Left ventricle myocardium superior (tissue), 1 donor: Measurements from ENCODE around the gene TP53BP1. TPM values are rescaled to one million over a fixed set of nuclear protein-coding genes. Genes with fewer than 3 reads are reported as not detected.

Experiments used
- ATAC-seq: fragments of 200-7000 bp; cut with Tn5 transposase; one replicate; pipeline ENCODE4 v1.9.1; 2020; ENCODE audit warnings: mild to moderate bottlenecking, moderate library complexity
- DNase-seq: peaks from one replicate; pipeline ENCODE4 v3.0.0-alpha.2; 2020
- intact Hi-C: fragments of 100-400 bp; cut with micrococcal nuclease; formaldehyde crosslinking; loops from one replicate; pipeline ENCODE4 v1.11.0; 2022
- total RNA-seq: library from RNA; stranded (reverse); fragmentation: NEBNext Ultra II Directional; extraction: Animal tissue kit (Norgen Biotek cat#: 25700); gene quantifications from one replicate; pipeline ENCODE4 v1.2.1, GENCODE V29; 2021
- donor health status: DM: no; HTN: yes; CAD: no; lungs with severe emphysema.

TP53BP1 gene
- total RNA-seq, 1 donor from 2014 or later = 25.3 TPM

DNA sequence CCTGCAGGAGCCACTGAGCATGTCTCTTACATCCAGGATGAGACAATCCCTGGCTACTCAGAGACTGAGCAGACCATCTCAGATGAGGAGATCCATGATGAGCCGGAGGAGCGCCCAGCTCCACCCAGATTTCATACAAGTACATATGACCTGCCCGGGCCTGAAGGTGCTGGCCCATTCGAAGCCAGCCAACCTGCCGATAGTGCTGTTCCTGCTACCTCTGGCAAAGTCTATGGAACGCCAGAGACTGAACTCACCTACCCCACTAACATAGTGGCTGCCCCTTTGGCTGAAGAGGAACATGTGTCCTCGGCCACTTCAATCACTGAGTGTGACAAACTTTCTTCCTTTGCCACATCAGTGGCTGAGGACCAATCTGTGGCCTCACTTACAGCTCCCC lies 30.7 kb upstream of the TP53BP1 start:
- ATAC-seq (no peak), DNase-seq (no peak)
- intact Hi-C loops = no loop called here

GRCh38 chr15:43522247-43522646 lies 29.3 kb upstream of the TP53BP1 start:
- ATAC-seq (no peak), DNase-seq (no peak)
- intact Hi-C loops = no loop called here

- DNase-seq = no peak
- intact Hi-C loops = no loop called here
- no peak for ATAC-seq
Observed at GRCh38 chr15:43521419-43521818, 28.5 kb upstream of the TP53BP1 start.

GRCh38 chr15:43520138-43520537 lies 27.2 kb upstream of the TP53BP1 start:
- DNase-seq (no peak), ATAC-seq (no peak)
- intact Hi-C loops = no loop called here

DNA sequence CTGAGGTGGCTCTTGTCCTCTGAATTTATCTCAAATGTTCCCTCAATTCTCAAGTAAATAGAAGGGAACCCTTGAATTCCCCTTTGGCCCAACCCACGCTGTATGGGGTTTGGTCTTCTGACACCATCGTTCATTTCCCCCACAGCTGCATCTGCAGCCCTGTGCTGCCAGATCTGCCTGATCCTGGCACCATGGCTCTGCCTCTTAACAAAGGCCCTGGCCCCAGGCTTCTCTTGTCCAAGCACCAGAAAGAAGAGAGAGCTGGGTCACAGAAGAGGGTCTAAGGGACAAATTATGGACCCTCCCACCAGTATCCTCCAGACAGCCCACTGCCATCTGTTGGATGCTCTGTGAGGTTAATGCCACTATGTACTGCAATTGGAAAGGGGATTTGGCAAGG lies 26.2 kb upstream of the TP53BP1 start:
- intact Hi-C loops = no loop called here
- no peak for DNase-seq
- ATAC-seq = no peak

- intact Hi-C loops = no loop called here
- ATAC-seq (peak; percentile 46), DNase-seq (no peak)
Observed at GRCh38 chr15:43518197-43518761, 25.3 kb upstream of the TP53BP1 start.

- ATAC-seq (peak; percentile 66), DNase-seq (peak; percentile 71)
- intact Hi-C loops = no loop called here
Observed at GRCh38 chr15:43517354-43518196, 24.6 kb upstream of the TP53BP1 start, which contains the start of gene MAP1A. TSS of gene MAP1A (plus strand) at chr15:43517608. CDS start at chr15:43521474, 3,866 bp downstream.

- ATAC-seq (no peak), DNase-seq (no peak)
- intact Hi-C loops = no loop called here
Observed at GRCh38 chr15:43516801-43517353, 23.9 kb upstream of the TP53BP1 start.

GRCh38 chr15:43516185-43516584 lies 23.2 kb upstream of the TP53BP1 start:
- ATAC-seq (peak; percentile 71), DNase-seq (peak; percentile 60)
- intact Hi-C loops = no loop called here

- no peak for DNase-seq
- ATAC-seq = no peak
- intact Hi-C loops = no loop called here
Observed at GRCh38 chr15:43515741-43516140, 22.8 kb upstream of the TP53BP1 start.

DNA sequence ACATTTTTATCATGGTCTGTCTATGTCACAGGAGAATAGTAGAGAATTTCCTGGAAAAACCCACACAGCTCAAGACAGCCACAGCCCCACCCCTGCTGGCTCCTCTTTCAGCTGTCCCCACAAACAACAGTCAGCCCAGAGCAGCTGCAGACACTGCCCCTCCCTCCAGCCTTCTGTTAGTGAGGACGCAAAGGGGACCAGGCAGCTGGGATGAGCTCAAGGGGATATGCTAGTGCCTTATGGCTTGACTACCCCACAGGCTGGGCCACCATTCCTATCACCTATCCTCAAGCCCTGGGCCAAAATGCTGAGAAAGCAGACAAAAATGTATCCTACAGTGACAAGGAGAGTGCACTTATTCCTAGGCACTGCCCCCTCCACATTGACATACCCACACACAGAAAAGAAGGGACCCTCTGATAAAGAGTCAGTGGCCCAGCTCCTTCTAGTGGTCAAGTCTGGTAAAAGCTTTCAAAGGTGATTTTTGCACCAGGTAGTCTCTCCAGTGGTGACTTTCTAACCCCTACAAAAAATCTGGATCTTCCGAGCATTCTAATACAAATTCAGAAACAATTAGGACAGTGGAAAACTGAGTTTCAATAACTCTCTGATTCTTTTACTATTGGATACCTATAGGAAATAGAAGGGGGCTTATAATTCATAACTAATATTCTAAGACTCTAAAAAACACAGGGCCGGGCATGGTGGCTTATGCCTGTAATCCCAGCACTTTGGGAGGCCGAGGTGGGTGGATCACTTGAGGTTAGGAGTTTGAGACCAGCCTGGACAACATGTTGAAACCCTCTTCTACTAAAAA lies 21.5 kb upstream of the TP53BP1 start:
- peak; percentile 80 for DNase-seq
- intact Hi-C loops = loop anchor here (5.0 kb wide), 1 partner anchor 72 kb away; no protein-coding TSS in a partner anchor
- ATAC-seq = peak; percentile 6

DNA sequence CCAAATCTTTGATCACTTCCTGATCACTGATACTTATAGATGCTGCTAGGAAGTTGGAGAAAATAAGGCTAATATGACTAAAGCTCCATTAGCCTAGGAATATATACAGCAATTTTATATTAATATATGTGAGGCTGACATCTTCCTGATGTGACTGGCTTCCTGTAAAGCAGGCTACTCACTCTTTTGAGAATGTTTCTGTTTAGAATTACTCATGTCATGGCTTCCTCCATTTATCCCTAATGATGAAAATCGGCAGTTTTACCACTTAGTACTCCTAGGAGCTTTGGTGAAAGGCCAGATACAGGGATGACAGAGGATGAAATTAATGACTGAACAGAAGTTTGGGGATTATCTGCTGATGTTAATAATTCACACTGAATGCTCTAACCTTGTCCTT lies 20.6 kb upstream of the TP53BP1 start:
- intact Hi-C loops = loop anchor here (5.0 kb wide), 1 partner anchor 71 kb away; no protein-coding TSS in a partner anchor
- ATAC-seq (no peak), DNase-seq (no peak)

DNA sequence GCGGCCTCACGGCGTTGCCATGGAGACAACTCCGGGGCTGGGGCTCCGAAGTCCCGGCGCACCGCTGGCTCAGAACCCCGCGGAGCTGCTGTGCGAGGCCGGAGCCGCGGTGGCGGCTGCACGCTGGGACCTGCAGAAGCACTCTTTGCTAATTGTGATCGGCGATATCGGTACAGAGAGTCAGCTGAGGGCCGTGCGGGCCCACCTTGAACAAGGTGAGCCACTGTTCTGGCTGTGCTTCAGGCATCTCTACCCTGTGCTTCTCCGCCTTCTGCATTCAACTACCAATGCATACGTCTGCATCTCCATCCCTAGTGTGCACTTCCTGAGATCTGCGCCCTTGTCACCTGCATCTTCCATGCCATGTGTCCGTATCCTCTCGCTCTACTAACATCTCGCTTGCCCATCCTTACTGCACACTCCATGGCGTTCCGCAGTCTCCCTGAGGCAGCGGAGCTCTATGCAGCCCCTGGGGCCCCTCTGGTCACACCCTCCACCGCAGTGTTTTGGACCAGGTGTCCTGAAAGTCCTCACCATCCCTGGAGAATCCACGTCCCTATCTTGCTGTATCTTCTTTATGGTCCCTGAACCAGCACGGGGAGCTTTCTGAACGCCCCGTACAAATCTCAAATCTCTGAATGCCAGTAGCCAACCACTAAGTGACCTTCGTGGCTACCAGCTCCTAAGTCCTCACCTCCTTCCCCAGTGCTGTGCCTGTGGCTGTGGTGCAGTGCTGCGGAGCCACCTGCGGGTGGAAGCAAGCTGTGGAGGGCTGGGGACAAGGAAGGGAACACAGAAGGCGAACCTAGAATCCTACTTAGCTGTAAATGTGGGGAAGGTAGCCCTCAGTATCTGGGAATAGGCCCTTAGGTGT lies 18.3 kb upstream of the TP53BP1 start:
- DNase-seq (no peak), ATAC-seq (no peak)
- intact Hi-C loops = loop anchor here (5.0 kb wide), 1 partner anchor 69 kb away; no protein-coding TSS in a partner anchor

- intact Hi-C loops = loop anchor here (5.0 kb wide), 1 partner anchor 68 kb away; no protein-coding TSS in a partner anchor
- ATAC-seq (peak; percentile 96), DNase-seq (peak; percentile 100)
Observed at GRCh38 chr15:43510200-43511011, 17.4 kb upstream of the TP53BP1 start.

DNA sequence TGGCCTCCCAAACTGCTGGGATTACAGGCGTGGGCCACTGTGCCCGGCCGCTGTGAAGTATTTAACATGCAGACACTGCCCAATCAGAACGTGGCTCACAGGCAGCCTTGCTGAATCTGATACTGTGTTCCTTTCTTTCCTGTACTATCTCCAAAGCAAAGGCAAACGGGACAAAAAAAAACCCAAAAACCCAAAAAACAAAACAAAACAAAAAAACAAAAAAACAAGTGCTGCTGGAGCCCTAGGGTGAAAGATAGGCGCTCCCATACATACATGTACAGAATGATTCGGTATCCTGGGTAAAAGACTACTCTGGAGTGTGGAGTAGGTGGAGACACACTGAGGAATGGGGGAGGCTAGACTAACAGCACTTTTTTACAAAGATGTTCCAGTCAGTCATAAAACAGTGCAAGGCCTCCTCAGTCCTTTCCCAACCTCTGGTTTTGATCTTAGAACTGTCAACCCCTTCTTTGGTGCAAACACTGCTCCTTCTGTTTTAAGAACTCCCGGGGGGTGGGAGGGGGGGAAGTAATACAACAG lies 16.8 kb upstream of the TP53BP1 start:
- ATAC-seq (peak; percentile 1), DNase-seq (peak; percentile 52)
- intact Hi-C loops = loop anchor here (5.0 kb wide), 1 partner anchor 67 kb away; no protein-coding TSS in a partner anchor

GRCh38 chr15:43508991-43509659 lies 16.2 kb upstream of the TP53BP1 start:
- DNase-seq (no peak), ATAC-seq (no peak)
- intact Hi-C loops = no loop called here

DNA sequence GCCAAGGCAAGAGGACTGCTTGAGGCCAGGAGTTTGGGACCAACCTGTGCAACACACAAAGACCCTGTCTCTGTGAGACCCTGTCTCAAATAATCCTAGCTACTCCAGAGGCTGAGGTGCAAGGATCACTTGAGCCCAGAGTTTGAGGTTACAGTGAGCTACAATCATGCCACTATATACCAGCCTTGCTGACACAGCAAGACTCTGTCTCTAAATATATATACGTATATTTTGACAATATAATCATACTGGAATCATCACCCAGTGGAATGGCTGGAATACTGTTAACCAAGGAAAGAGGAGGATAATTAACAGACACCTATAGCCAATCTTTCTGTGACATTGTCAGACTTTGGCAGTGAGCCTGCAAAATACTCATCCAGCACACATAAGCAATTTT lies 15.5 kb upstream of the TP53BP1 start:
- intact Hi-C loops = no loop called here
- ATAC-seq = no peak

More for the DNA sequence above, 15.5 kb upstream of the TP53BP1 start:
- no peak for DNase-seq
